GM19099 (cell line): ENCODE results near the gene KCNE2.

Experiments used
- POLR2A ChIP-seq: IDR thresholded peaks from 3 replicates; pipeline ENCODE4 v1.6.1; 2011; ENCODE audit warnings: low read depth; ENCODE audit not compliant: insufficient read length; ENCODE audit errors: extremely low read depth

The KCNE2 gene

DNA sequence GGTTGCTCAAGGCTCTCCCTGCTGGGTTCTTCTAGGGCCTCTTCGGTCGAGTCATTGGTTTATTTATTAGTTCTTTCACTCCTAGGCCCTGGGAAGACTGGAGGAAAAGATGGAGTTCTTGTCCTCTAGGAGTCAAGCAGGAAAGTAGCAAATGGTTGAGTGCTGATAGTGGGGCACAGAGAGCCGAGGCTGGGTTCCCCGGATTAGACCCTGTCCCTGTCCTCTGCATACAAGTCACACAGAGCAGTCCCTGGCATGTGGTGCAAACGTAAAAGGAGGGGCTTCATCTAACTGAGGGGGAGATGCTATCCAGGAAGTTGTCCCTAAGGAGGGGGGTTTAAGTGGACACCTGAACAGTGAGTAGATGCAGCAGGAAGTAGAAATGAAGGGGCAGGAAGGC is 19.2 kb upstream of the KCNE2 start:
- TF ChIP-seq POLR2A = no peak

DNA sequence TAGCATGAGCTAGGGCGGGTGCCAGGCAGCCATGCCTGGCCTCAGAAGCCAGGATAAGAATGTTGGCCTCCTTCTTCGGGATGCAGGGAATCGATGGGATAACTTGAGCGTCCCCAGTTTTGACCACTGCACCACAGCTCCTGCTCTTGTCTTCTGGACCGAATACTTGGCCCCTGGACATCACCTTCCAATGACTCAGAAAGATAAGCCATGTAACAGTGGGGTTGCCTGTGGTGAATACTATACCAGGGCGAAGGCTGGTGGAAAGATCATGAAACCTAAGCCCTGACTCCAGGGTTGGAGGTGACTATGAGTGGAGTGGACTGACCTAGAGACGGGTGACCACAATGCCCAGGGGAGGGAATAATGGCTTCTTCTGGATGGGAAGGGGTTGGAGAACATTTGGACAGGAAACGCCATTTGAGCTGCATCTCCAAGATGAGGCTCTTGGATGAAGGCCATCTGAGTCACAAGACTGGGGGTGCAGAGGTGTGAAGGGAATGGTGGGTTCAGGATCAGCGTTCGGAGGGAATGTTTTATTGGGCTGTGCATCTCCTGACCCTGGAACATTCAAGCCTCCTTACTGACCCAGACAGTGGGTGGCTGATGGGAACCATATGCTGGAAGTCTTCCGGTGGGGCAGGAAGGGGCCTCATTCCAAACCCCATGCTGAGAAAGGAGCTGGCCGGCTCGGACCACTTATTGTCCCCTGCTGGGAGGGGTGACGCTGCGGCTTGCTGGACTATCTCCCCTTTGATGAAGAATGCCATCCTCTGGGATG is 18.5 kb upstream of the KCNE2 start:
- no peak for TF ChIP-seq POLR2A

- no peak for TF ChIP-seq POLR2A
These were observed 17.9 kb upstream of the KCNE2 start for GRCh38 chr21:34345892-34346291.

DNA sequence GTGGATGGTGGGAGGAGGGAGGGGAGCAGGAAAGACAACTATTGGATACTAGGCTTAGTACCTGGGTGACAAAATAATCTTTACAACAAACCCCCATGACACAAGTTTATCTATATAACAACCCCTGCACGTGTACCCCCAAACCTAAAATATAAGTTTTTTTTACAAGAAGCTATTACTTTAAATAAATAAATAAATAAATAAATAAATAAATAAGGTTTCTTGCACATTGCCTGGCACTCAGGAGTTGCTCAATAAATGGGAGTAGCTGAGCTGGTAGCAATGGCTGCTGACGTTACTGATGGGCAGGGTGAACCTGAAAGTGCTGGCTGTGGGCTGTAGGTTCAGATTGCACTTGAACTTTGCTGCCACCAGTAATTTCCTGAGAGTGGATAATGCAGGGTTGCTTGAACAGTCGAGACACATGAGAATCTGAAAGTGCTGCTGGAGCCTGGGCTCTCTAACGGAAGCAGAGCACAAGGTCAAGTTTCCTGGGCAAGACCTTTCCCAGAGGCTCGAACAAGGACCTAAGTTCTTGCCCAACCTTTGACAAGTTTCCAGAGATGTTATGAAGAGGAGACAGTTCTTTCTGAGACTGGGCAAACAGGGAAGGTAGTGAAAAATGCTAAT is 14.8 kb upstream of the KCNE2 start:
- TF ChIP-seq POLR2A = no peak

- no peak for TF ChIP-seq POLR2A
These were observed 12.0 kb upstream of the KCNE2 start for GRCh38 chr21:34351786-34352241.

DNA sequence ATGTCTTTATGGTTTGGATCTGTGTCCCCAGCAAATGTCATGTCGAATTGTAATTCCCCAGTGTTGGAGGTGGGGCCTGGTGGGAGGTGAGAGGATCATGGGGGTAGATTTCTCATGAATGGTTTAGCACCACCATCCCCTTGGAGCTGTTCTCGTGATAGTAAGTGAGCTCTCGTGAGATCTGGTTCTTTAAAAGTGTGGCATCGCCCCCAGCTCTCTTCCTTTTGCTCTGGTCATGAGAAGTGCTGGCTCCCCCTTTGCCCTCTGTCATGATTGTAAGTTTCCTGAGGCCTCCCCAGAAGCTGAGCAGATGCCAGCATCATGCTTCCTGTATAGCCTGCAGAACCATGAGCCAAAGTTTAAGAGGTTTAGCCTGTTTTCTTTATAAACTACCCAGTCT is 11.2 kb upstream of the KCNE2 start:
- TF ChIP-seq POLR2A = no peak

DNA sequence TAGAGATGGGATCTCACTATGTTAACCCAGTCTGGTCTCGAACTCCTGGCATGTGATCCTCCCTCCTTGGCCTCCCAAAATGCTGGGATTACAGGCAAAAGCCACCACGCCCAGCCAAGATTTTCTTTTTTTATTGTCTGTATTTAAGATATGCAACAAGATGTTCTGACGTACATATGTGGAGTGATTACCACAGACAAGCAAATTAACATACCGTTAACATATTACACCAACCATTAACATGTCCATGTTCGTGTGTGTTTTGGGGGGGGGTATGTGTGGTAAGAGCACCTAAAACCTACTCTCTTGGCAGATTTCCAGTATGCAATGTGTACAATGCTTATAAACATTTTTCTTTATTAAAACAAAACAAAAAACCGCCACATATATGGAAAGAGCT is 10.6 kb upstream of the KCNE2 start:
- no peak for TF ChIP-seq POLR2A

- no peak for TF ChIP-seq POLR2A
These were observed 9.0 kb upstream of the KCNE2 start for GRCh38 chr21:34354836-34355235.

DNA sequence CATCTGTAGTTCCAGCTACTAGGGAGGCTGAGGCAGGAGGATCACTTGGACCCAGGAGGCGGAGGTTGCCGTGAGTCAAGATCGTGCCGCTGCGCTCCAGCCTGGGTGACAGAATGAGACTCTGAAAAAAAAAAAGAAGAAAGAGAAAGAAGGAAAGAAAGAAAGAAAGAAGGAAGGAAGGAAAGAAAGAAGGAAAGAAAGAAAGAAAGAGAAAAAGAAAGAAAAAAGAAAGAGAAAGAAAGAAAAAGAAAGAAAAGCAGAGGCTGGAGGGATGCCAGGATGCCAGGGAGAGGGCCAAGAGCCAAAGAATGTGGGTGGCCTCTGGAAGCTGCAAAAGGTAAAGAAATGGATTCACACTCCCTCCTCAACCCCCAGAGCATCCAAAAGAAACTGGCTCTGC is 8.2 kb upstream of the KCNE2 start:
- TF ChIP-seq POLR2A = no peak

- no peak for TF ChIP-seq POLR2A
These were observed 5.9 kb upstream of the KCNE2 start for GRCh38 chr21:34357889-34358288.

DNA sequence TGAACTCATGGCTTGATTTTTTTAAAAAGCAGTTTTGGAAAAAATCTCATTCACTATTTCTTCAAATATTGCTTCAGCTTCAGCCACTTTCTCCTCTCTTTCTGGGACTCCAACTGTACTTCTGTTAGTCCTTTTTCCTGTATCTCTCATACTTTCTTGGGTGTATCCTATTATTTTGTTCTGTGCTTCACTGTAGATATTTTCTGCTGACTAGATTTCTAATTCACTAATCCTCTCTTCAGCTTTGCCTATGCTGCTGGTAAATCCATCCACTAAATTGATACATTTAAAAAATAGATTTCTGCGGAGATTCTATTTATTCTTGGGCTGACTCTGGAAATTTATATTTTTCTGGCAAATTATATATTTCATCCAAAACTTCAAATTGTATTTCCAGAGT is 4.9 kb upstream of the KCNE2 start:
- no peak for TF ChIP-seq POLR2A

GRCh38 chr21:34360488-34361241 is 3.1 kb upstream of the KCNE2 start:
- no peak for TF ChIP-seq POLR2A

GRCh38 chr21:34362136-34362444 is 1.7 kb upstream of the KCNE2 start:
- TF ChIP-seq POLR2A = no peak

DNA sequence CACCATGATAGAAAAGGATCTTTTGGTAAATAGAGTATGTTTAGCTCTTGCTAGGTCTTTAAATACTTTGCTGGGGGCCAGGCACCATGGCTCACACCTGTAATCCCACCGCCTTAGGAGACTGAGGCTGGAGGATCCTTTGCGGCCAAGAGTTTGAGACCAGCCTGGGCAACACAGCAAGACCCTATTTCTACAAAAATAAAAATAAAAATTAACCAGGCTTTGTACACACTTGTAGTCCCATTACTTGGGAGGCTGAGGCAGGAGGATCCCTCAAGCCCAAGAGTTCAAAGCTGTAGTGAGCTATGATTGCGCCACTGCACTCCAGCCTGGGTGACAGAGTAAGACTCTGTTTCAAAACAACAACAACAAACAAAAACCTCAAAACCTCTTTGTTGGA is 1.1 kb upstream of the KCNE2 start:
- no peak for TF ChIP-seq POLR2A

- TF ChIP-seq POLR2A = no peak
These were observed 1.1 kb downstream of the KCNE2 start for GRCh38 chr21:34364921-34365320.

DNA sequence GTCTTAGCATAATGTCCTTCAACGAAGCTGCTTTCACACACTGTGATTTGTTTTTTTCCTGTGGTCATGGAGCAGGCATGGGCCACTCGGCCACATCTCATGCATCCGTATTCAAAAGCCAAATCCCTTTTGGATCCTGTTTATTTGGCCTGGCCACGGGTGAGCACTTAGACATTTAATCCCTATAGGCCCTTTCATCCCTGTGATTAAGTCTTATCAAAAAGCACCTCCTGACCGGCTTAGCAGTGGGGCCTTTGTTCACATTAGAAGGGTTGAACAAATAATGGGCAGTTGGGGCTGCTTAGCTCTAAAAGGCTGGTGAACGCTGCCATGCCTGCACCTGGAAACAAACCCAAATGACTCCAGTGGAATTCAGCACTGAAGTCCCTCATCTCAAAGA is 2.0 kb downstream of the KCNE2 start:
- TF ChIP-seq POLR2A = no peak
